ENCODE measurements around the gene CIAO2B.

Gene CIAO2B

DNA sequence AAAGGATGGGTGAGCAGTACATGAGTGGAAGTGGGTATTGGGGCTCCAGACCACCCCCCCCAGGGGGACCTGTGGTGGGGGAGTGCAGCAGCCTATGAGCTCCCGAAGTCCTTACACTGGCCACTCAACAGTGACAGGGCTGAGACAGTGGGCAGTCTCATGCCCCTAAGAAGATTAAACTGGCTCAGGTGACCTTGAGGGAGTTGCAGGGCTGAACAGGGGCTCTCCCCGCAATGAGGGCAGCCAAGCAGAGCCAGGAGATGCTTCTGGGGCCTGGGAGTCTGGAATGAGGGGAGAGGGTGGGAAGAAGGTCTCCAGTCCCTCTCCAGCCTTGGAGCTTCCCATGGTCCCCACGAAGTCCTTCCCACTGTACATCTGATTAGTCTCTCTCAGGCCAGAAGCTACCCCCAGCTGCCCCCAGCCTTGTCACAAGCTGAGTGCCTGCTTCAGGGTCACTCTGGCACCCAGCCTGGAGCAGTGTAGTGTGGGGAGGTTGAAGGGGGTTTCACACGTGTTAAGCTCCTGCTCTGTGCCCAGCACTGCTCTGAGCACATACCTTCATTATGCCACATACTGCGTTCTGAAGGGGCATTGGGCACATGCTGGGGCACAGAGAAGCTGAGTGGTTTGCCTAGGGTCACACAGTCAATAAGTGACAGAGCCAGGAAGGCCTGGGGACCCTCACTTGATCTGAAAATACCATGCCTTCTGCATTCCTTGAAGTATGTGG is 14.5 kb downstream of the CIAO2B start:
- FAIRE-seq, result no peak

DNA sequence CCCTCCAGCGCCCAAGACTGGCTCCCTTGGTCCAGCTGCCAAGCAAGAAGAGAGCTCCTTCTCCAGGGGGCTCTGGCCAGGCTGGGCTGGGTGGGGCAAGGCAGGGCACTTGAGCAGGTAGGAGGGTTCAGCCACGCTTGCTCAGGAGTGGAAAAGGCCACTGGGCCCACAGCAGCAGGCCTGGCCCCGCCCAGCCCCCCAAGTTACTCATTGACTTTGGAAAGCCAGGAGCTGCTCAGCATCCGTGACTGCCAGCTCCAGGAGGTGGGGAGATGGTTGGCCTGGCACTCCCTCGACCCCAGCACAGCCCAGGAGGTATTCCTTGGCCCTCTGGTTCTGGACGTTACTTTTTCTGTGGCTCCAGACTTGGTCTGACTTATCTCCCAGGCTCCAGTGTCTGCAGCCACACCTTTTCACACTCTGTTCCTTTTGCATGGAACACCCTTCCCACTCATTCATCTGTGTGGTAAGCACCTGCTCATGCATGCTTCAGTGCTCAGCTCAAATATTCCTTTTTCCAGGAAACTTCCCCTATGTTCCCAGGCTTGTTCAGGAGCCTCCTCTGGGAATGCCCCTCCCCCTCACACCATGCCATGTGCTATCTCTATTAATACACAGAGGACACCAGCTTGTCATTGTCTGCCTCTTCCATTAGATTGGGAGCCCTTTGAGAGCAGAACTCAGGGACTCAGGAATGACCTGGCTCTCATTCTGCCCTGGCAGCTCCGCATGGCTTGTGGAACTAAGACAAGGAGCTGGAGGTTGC is 15.2 kb downstream of the CIAO2B start, which contains the start of gene CDH16:
CDH16 (minus strand) TSS at position 83 of the 766 bp plus-strand sequence. CDS start 820 bp downstream, outside the sequence.
- FAIRE-seq, result no peak

DNA sequence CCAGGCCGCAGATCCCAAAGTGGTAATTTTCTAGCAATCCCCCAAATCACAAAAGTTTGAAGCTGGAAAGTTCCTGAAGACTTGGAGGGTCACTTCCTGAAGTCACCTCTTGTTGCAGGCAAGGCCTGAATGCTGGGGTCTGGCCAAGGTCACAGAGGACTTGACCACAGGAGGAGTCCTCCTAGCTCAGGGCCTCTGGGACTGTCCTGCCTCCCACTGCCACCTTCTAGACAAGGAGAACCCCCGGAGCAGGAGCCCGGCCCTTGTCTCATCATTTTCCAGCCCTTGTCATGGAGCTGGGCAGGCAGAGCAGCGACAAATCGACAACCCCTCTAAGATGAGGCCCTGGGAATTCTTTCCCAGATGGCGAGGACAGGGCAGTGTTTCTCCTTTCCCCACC is 15.8 kb downstream of the CIAO2B start:
- no peak for FAIRE-seq

- no peak for FAIRE-seq
These were observed 16.5 kb downstream of the CIAO2B start for GRCh38 chr16:66917741-66918140.

DNA sequence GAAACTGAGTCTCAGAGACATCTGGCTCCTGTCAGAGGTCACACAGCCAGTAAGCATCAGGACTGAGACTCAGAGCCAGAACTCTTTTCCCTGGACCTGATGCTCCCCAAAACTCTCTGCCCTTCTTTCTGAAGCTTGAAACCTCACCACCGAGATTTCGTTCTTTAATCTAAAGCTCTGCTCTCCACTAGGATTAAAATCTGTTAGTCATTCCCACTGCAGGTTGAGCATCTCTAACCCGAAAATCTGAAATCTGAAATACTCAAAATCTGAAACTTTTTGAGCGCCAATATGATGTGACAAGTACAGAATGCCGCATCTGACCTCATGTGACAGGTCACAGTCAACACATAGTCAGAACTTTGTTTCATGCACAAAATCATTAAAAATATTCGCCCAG is 17.7 kb downstream of the CIAO2B start:
- FAIRE-seq, result no peak

DNA sequence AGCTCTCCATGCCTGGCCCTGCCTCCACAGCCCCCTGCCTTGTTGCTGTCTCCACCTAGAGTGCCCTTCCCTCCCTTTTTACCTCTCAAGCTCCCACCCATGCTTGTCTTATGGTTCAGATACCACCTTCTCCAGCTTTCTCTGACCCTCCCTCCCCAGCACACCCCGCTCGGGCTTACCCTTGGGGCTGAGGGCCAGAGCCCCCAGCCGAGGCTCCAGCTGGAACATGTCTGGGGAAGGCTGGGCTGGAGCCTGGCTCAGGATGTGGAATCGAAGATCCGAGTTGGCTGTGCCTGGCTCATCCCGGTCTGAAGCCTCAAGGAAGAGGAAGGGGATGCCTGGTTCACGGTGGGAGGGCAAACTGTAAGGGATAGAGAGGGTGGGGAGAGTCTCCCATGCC is 19.2 kb downstream of the CIAO2B start:
- no peak for FAIRE-seq

GRCh38 chr16:66914541-66914940 is 19.7 kb downstream of the CIAO2B start:
- FAIRE-seq, result no peak

DNA sequence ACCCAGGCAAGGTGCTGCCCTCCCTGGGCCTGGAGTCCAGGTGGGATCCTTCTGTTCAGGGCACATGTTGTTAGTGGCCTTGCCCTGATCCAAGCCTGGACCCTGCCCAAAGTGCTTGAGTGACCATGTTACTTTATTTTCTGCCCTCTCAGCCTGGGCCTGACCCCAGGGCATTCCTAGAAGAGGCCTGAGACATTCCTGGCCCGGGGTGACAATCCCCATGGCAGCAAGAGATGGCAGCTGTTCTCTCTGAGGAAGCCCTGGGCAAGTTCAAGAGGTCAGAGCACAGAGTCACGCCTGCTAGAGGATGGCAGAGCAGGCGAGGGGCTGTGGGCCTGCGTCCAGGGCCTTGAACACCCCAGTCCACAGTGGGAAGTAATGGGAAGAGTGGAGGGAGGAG is 20.5 kb downstream of the CIAO2B start:
- FAIRE-seq, result no peak

- FAIRE-seq, result no peak
These were observed 21.1 kb downstream of the CIAO2B start for GRCh38 chr16:66913081-66913480.

DNA sequence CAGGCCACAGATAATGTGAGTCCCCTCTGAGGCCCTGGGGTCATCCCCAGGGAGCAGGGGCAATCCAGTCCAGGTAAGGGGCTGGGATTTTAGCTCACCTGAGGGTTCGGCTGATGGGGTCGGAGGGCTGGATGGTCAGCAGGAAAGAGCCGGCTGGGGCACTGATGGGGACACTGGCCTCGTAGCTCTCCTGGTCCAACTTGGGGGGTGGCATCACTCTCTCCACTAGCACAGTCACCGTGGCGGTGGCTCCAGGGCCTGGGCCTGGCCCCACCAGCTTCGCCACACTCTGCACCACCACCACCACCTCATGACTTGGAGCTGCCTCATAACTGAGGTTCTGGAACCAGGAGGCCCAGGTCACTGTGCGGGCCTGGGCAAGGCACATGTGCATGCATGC is 22.4 kb downstream of the CIAO2B start:
- FAIRE-seq, result no peak

- FAIRE-seq, result no peak
These were observed 23.1 kb downstream of the CIAO2B start for GRCh38 chr16:66911112-66911511.

- no peak for FAIRE-seq
These were observed 23.8 kb downstream of the CIAO2B start for GRCh38 chr16:66910175-66910940.

DNA sequence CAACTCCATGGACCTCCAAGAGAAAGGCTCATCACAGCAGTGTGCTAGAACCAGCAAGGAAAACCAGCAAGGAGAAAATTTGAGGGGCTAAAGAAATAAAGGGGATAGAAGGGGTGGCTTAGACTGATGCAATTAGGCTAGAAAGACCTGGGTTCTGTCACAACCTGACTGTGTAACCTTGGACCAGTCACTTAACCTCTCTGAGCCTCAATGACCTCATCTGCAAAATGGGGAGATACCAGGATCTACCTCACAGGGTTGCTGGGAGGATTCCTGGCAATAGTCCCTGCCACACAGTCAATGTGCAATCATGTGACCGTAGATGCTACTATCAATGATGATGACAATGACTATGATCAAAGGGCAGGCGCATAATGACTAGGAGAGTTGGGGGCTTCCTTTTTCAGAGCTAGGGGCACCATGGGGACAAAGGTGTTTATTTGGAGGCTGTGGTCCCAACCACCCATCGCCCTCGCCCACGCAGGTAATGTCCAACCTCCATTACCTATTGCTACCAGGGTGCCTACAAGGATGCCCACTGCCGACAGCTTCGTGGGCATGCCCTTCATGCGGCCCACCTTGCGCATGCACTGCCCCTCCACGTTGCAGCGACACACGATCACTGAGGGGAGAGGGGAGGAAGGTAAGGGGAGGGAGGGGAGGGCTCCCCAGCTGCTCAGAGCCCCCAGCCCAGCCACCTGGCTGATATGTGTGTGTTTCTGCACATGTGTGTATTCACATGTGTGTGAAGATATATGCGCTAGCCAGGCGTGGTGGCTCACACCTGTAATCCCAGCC is 25.2 kb downstream of the CIAO2B start:
- FAIRE-seq, result no peak

DNA sequence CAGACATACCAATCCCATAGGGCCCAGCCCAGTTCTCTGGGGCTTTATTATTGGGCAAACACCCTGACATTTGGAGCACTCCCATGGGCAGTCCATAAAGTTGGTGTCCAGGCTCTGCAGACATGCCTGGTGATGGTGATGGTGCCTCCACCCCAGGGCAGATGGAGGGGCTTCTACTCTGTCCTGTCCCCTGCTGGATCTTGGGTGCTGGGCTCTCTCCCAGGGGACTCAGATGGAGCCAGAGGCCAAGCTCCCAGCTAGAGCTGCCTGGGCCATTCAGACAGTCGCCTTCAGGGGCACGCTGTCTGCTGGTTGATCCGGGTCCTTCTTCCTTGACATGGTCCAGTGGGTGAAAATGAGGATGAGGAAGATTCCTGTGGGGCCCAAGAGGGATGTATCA is 26.1 kb downstream of the CIAO2B start:
- no peak for FAIRE-seq

DNA sequence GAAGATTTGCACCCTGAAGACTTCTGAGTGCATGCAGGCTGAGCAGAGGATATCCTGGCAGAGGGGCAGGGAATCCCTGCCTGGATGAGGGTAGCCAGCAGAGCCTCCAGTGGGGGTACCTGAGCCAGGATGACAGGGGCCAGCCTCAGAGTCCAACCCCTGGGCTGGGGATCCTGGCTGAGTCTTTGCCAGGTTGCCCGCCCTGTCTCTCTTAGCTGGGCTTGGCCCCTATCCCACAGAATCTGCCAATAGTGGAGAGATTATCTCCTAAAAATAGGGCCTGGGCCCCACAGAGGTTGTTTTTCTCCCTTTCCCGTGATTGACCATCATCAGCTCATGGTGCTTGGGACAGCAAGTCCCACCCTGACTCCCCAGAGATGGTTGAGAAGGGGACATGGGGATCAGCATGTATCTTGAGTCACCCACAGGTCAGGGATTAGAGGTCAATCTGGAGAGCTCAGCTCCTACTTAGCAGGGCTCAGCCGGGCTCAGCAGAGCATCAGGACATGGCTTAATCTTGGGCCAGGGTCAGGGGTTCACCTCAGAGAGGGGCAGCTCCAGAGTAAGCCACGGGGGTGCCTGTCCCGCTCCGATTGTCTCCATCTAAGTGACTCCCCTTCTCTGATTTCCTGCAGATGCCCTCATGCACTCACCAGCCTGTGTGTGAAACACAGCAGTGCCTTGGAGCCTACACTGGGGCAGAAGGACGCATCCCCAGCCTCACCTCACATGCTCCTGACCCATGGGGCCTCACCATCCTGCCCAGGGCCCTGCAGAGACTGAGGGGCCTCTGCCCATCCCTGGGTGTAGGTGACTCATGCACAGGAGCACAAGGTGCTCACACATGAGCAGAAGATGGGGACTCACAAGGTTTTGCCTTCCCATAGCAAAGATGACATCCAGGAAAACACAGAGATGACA is 27.0 kb downstream of the CIAO2B start:
- no peak for FAIRE-seq

GRCh38 chr16:66905633-66906539 is 28.3 kb downstream of the CIAO2B start:
- no peak for FAIRE-seq

DNA sequence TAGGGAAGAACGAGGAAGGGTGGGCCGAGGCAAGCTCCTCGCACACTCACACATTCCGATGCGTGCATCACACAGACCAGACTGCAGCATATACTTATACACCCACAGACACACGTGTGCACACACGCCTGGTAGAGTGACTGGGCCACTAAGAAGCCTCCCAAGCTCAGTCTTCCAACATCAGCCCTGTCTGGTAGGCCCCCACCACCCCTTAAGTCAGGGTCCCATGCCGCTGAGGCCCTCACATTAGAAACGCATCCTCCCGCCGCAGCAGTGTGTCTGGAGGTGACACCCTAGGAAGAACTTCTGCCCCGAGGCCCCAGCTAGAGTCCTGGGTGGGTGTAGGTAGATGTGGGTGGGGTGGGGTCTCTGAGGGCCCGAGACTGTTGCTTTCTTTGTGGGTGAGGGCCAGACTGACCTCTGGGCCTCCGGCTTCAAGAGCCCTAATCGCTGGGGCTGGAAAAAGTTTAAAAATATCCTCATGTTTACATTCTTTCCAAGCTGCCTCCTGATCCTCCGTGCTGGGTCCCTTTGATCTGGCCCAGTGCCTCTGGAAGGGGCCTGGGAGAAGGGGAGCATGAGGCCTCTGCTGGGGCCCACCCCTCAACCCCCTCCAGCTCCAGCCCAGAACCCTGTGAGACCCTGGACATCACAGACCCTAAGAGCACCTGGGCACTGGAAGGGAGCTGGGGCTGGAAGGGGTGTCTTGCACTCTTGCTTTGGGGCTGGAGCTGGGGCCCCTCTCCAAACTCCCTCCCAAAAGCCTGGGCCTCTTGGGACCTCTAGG is 29.2 kb downstream of the CIAO2B start:
- no peak for FAIRE-seq

DNA sequence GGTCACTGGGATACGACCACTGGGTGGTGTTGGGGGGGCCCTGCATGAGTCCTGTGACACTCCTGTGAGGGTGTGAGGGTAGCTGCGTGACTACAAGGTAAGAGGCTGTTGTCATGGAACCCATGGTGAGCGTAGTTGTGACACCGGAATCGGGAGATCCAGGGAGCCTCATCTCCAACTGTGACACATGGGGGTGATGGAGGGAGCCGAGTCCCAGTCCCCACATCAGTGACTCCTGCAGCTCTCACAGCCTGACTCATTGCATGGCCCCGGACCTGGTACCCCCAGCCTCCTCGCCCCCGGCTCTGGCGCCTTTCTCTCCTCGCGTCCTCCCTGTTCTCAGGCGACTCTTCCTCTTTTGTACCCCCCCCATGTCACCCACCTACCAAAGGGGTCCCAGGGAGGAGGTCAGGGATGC is 29.8 kb downstream of the CIAO2B start:
- FAIRE-seq, result no peak
